HG03139 (cell line): Measurements from ENCODE around the gene HPD.
"Not testable (repeated sequence)": the region's sequence is repeated elsewhere in the genome, so short reads cannot be mapped to it uniquely, and the experiment has no call there.

Experiments used
- ATAC-seq: cut with Tn5 transposase; IDR thresholded peaks from one replicate; pipeline ENCODE4 v1.9.1; 2021; ENCODE audit not compliant: unreplicated experiment

HPD gene

GRCh38 chr12:121800694-121801594, 57.7 kb downstream of the HPD start:
- ATAC-seq = no peak

DNA sequence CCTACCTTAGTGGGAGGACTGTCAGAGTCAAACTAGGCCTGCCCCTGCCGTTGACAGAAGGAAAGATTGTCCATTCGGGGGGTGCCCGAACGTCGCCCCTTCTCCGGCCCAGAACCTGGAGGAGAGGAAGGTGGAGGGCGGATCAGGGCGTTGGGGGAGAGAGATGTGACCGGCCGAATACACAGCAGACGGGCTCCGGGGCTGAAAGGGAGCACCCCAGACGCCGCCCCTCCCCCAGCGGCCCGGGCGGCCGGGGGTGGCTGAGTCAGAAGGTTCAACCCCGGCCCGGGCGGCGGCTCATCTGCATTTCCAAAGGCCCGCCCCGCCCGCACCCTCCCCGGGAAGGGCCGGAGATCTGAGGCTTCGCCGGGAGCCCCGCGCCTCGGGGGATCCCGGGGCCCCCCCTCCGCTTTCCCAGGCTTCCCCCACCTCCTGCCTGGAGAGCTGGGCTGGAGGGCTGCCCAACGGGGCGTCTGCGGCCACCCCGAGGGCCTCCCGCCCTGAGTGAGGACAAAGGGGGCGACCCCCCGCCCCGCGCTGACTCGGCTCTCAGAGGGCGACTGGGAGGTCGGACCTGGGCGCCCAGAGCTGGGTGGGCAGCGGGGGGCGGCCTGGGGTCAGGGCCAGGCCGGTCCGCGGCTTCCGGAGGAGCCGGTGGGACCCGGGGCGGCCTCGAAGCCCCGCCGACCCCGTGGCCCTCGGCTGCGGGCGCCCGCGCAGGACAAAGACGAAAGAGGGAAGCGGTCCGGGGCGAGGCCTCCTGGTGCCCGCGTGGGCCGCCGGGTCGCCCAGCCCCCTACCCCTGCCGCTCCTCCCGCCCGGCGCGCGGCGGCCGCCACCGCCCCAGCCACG, 58.6 kb downstream of the HPD start:
- no peak for ATAC-seq

- no peak for ATAC-seq
Measured at GRCh38 chr12:121799156-121799841, 59.4 kb downstream of the HPD start.

GRCh38 chr12:121798787-121799155, 59.9 kb downstream of the HPD start:
- ATAC-seq = no peak

GRCh38 chr12:121797937-121798786, 60.5 kb downstream of the HPD start:
- ATAC-seq = no peak

GRCh38 chr12:121796855-121797751, 61.6 kb downstream of the HPD start:
- no peak for ATAC-seq

DNA sequence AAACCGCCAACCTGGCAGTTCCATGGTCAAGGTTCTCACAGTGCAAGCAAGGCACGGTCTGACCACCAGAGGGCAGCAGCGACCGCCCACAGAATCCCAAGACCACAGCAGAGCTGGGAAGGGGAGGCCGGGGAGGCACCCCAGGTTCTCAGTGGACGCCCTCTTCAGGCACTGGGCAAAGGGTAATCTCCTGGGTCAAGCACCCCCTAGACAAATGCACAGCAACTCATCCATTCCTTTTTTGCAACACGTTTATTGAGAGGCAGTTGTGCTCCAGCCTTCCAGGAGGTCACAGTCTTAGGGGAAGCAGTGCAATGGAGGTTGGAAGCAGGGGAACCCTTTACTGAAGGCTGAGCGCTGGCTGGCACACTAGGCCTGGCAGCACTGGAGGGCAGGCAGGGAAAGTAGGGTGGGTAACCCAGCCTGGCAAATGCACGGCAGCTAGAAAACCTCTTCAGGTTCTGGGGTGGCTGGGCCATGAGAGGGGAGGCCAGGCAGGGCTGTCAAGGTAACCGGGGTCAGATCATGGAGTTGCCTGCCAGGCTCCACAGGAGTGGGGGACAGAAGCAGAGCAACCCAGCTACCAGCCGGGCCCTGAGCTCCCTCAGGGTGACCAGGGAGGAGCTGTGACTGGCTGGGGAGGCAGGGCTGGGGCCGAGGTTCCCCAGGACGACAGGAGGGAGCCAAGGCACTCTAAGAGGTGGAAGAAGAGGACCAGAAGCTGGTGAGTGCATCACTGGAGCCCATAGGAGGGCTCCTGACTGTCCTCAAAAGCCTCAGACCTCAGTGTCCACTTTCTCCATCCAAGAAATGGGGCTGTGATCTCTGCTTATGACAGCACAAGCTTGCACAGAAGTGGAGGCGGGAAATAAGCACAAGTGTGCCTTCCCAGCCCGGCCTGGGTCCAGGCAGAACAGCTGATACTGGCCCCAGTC, 63.4 kb downstream of the HPD start:
- ATAC-seq = no peak

DNA sequence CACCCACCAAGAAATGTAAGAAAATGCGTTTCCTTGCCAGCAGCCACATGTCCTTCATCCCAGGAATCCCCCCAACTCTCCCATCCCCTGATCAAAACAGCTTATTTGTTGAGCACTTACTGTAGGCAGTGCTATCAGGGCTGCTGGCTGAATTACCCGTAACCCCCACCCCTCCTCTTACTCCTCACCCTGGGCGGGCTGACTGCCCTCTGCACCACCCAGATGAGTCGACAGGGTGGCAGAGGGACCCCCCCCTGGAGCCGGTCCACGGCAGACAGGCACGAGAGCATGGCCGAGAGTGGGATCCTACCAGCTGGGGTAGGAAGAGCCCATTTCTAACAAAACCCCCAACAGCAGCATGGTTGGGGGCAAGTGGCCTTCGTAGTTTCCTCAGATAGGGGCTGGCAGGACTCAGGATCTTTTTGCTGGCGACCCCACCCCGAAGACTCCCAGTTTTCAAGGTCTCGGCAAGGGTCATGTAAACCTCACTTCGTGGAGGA, 64.1 kb downstream of the HPD start:
- no peak for ATAC-seq

DNA sequence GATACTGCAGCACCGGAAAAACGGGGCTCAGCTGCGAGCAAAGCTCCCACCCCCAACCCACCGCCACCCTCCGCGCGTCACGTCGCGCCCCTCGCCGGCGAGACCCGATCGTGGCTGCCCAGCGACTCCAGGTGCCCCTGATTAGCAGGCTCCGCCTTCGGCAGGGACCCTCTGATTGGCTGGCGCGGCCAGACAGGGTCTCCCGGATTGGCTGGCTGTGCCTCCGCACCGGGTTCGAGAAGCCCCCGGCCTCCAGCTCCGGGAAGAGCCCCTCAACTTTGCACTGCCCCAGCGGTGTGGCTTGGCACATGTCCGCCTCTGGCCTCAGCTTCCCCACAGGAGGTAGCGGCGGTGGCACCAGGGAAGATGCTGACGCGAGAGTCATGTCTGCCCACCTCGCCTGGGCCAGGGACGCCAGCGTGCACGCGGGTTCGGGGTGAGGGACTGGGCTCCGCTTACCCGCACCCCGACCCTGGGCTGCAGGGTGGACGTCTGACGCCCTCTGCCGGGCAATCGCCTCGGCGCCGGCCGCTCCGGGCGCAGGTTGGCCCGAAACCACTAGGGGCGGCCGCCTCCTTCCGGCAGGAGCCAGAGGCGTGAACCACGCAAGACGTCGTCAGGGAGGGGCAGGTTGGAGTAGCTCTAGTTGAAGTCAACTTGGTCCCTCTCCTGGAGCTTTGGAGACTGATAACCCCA, 64.7 kb downstream of the HPD start:
- ATAC-seq = peak; percentile 35

- ATAC-seq = peak; percentile 9
Measured at GRCh38 chr12:121793440-121793837, 65.2 kb downstream of the HPD start, which contains the start of gene RHOF. Gene RHOF, minus strand, starts transcription at chr12:121793688. Its CDS starts 55 bp downstream, at chr12:121793633.

DNA sequence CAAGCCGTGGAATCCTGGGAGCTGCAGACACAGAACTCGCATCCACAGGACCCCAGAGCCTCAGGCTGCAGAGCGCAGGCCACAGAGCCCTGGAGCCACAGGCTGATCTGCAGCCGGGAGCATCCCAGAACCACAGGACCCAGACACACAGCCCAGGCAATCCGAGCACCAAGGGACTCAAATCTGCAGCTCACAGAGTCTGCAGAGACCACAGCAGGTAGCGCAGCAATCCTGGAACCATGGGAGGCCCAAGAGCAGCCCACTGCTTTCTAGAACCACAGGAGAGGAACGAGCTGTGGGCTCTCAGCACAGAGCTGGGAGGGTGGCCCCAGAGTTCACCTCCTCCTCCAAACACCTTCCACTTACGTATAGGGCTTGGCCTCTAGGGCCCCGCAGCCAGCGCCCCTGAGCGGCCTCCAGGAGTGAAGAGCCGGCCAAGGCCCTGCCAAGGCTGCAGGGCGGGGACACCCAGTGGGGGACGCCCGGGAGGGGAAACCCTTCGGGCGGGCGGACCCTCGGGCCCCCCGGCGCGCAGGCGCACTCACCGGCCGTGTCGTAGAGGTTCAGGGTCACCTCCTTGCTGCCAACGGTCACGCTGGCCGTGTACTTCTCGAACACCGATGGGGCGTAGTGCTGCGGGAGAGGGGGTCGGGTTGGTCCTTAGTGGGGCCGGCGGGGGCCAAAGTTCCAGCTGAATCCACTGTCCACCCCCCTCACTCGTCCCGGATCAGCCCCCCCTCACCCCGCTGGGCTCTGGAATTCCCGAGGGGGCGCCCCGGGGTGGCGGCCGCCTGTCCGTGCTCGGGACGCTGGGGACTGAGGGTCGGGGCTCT, 65.8 kb downstream of the HPD start:
- no peak for ATAC-seq

- ATAC-seq = no peak
Measured at GRCh38 chr12:121791671-121792551, 66.7 kb downstream of the HPD start.

DNA sequence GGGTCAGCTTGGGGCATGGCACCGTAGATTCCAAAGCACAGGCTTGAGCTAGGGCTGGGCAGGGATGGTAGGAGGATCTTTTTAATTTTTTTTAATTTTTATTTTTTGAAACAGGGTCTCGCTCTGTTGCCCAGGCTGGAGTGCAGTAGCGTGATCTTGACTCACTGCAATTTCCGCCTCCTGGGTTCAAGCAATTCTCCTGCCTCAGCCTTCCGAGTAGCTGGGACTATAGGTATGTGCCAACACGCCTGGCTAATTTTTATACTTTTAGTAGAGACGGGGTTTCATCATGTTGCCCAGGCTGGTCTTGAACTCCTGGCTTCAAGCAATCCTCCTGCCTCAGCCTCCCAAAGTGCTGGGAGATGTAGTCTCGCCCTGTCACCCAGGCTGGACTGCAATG, 67.9 kb downstream of the HPD start:
- not testable (repeated sequence) for ATAC-seq

DNA sequence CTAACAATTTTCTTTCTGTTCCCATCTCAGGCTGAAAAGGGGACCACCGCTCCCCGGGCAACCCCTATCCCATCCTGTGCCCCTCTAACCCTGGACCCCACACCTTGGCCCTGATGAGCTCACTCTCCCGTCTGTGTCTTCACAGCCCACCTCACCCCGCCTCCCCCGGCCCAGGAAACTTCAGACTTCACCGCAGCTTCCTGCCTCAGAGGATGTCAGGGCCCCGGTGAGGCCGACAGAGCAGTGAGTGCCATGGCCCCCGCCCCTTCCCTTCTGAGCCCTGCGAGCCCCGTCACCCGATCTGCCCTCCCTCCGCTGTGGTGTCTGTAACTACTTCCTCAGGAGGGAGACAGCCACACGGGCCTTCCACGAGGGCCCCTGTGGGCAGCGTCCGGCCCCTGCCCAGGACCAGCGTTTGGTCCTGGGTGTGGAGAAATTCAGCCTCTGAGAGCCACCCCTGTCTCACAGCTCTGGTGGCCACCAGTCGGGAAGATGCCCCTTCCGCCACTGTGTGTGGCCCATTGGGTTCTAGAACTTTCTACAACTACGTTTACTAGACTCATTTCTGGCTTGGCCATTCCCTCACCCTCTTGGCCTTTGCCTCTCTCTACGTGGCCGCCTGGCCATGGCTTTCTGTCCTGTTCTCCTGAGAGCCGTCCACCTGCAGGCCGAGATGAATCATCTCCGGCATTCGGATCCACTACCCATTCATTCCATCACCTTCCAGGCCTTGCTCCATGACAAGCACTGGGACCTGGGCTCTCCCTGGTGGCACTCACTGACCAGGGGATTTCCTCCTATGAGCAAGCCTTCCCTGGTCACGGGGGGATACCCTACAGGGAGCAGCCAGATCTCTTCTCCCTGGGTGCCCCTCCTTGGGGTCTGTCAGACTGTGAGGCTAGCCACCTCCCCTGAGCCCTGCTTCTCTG, 68.6 kb downstream of the HPD start:
- ATAC-seq = peak; percentile 42
